ENCODE data around the gene TEAD1. TPM values are rescaled to one million over a fixed set of nuclear protein-coding genes. Genes with fewer than 3 reads are reported as not detected.

Gene TEAD1
- total and polyA plus RNA-seq, 10 of the 15 experiments (the other 5 are each of a cell fraction or from before 2014, with no cell fraction given): 0.01 to 0.59 (median 0.04) TPM; not detected in 6

DNA sequence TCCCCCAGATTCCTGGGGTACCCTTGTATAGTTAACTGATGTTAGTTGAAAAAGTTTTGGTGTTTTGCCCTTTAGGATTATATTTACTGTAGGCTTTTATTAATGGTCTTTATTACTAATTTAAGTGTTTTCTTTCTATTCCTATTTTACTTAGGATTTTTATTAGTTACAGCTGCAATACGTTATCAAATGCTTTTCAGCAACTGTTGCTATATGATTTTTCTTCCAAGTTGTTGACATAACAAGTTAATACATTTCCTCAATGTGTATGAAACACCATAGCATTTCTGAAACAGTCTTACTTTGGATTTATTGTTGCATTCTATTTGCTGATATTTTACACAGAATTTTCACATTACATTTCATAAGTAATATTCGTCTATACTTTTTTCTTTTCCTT lies 253.7 kb downstream of the TEAD1 start:
- Histone ChIP-seq H3K27me3 (replicated peaks in 1 of 2; ENCODE audit: control insufficient read depth in 2 of 2, insufficient read depth in 2 of 2, low read length in 1 of 2) (no peaks in the 10 kb centered on the region), H3K27ac (ENCODE audit: control insufficient read depth, insufficient read depth) (no peak overlapping the region), H3K4me1 (ENCODE audit: control insufficient read depth, insufficient read depth, low read length) (no peaks in the 10 kb centered on the region), H4K20me1 (ENCODE audit: control insufficient read depth, insufficient read depth) (no peaks in the 10 kb centered on the region), H3K36me3 (ENCODE audit: control insufficient read depth in 2 of 2, insufficient read depth in 2 of 2, low read length in 1 of 2) (no peaks in the 10 kb centered on the region), H3K79me2 (ENCODE audit: control insufficient read depth, insufficient read depth, low read length) (no peaks in the 10 kb centered on the region), H3K9me3 (replicated peaks; ENCODE audit: control insufficient read depth, insufficient read depth, low read length) (no peaks in the 10 kb centered on the region), H3K4me3 (no peak overlapping the region), H3K9ac (ENCODE audit: control insufficient read depth, insufficient read depth, low read length) (no peak overlapping the region), H3K4me2 (ENCODE audit: control insufficient read depth, insufficient read depth) (no peak overlapping the region), H2AFZ (ENCODE audit: control insufficient read depth, low read depth, low read length) (no peak overlapping the region)
- in situ Hi-C loops (cut with MboI) (no loop called here), intact Hi-C loops (cut with micrococcal nuclease; ENCODE audit: unreplicated experiment) (no loop called here)
- ChIA-PET POLR2A (interaction anchor here (0.5 kb wide), 1 partner anchor 16 kb away, joined by 3 read pairs; no protein-coding TSS in a partner anchor), RAD21 (ENCODE audit: unreplicated experiment) (no interaction called here), SMC1A (ENCODE audit: uncharacterized antibody, unreplicated experiment) (no interaction called here), CTCF (no interaction called here)
- TF ChIP-seq E2F4 (IDR thresholded peaks at IDR 0.05; ENCODE audit: low read depth, low read length) (no peak), CHD2 (IDR thresholded peaks at IDR 0.05; ENCODE audit: borderline replicate concordance, low read depth, low read length) (no peak), ATF3 (IDR thresholded peaks at IDR 0.05; ENCODE audit: borderline replicate concordance, extremely low read depth, low read depth, low read length) (no peak), RELB (IDR thresholded peaks at IDR 0.05; ENCODE audit: low read depth) (no peak), IKZF2 (IDR thresholded peaks at IDR 0.05) (no peak), SUPT20H (IDR thresholded peaks at IDR 0.05; ENCODE audit: borderline replicate concordance, control insufficient read depth, low read depth, low read length) (no peak), ZSCAN29 (IDR thresholded peaks at IDR 0.05) (no peak), NFXL1 (IDR thresholded peaks at IDR 0.05; ENCODE audit: borderline replicate concordance) (no peak), SREBF1 (IDR thresholded peaks at IDR 0.05; ENCODE audit: low read length) (no peak), NR2F1 (conservative IDR thresholded peaks at IDR 0.05) (no peak), STAT3 (IDR thresholded peaks at IDR 0.05; ENCODE audit: low read depth, low read length) (no peak)
- TF ChIP-seq, protein P1, sequence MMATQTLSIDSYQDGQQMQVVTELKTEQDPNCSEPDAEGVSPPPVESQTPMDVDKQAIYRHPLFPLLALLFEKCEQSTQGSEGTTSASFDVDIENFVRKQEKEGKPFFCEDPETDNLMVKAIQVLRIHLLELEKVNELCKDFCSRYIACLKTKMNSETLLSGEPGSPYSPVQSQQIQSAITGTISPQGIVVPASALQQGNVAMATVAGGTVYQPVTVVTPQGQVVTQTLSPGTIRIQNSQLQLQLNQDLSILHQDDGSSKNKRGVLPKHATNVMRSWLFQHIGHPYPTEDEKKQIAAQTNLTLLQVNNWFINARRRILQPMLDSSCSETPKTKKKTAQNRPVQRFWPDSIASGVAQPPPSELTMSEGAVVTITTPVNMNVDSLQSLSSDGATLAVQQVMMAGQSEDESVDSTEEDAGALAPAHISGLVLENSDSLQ (IDR thresholded peaks at IDR 0.05): no peak
- TF ChIP-seq, protein P2, sequence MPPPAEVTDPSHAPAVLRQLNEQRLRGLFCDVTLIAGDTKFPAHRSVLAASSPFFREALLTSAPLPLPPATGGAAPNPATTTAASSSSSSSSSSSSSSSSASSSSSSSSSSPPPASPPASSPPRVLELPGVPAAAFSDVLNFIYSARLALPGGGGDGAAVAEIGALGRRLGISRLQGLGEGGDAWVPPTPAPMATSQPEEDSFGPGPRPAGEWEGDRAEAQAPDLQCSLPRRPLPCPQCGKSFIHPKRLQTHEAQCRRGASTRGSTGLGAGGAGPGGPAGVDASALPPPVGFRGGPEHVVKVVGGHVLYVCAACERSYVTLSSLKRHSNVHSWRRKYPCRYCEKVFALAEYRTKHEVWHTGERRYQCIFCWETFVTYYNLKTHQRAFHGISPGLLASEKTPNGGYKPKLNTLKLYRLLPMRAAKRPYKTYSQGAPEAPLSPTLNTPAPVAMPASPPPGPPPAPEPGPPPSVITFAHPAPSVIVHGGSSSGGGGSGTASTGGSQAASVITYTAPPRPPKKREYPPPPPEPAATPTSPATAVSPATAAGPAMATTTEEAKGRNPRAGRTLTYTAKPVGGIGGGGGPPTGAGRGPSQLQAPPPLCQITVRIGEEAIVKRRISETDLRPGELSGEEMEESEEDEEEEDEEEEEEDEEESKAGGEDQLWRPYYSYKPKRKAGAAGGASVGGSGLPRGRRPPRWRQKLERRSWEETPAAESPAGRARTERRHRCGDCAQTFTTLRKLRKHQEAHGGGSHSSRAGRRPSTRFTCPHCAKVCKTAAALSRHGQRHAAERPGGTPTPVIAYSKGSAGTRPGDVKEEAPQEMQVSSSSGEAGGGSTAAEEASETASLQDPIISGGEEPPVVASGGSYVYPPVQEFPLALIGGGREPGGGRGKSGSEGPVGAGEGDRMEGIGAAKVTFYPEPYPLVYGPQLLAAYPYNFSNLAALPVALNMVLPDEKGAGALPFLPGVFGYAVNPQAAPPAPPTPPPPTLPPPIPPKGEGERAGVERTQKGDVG (CRISPR knock-in tag; IDR thresholded peaks at IDR 0.05): no peak
- no TSS peak for BruUV-seq (replicated peaks)
- 12% methylated on average over 2 of the region's 2 CpGs for WGBS (ENCODE audit: insufficient coverage, insufficient replicate concordance, low lambda C conversion rate, missing lambda C conversion rate)
- DNase-seq (ENCODE audit: low read depth, low spot score) (no peak), ATAC-seq (no peak), FAIRE-seq (no peak)
